SU-DHL-6 (cell line): ENCODE data around the gene APBB1.

Experiments
- H2AFZ ChIP-seq: fragments of 200-600 bp; sonication (generic); 2 replicates; pipeline ENCODE4 v1.6.1; 2014; ENCODE audit warnings: low read depth, mild to moderate bottlenecking, moderate library complexity, mixed read lengths, antibody characterized with exemption, low read length; ENCODE audit not compliant: severe bottlenecking
- H3F3A ChIP-seq: fragments of 200-600 bp; shearing (Covaris generic); 2 replicates; pipeline ENCODE4 v1.6.0; 2016; ENCODE audit warnings: antibody characterized with exemption, mild to moderate bottlenecking; ENCODE audit not compliant: insufficient read depth
- H3K27ac ChIP-seq: fragments of 200-600 bp; sonication (generic); 2 replicates; pipeline ENCODE4 v1.5.1; 2016; ENCODE audit warnings: low read depth, mild to moderate bottlenecking, low read length, moderate library complexity, mixed read lengths
- H3K27me3 ChIP-seq: fragments of 200-600 bp; sonication (generic), shearing (Covaris generic); 2 replicates; pipeline ENCODE4 v1.6.0; 2014; ENCODE audit warnings: mild to moderate bottlenecking, low read length
- H3K36me3 ChIP-seq: fragments of 200-600 bp; sonication (generic); 2 replicates; pipeline ENCODE4 v1.6.1; 2014; ENCODE audit warnings: mild to moderate bottlenecking, low read length, mixed read lengths
- H3K4me2 ChIP-seq: fragments of 300-600, 200-600 bp; shearing (Covaris generic), sonication (generic); 2 replicates; pipeline ENCODE4 v1.6.0; 2014; ENCODE audit warnings: low read length, low read depth, mild to moderate bottlenecking; ENCODE audit not compliant: poor library complexity, severe bottlenecking
- H3K4me3 ChIP-seq: fragments of 200-600 bp; sonication (generic); 2 replicates; pipeline ENCODE4 v1.5.1; 2014; ENCODE audit warnings: antibody characterized with exemption, low read length, mild to moderate bottlenecking, mixed read lengths; ENCODE audit not compliant: insufficient read depth, poor library complexity, severe bottlenecking
- H3K79me2 ChIP-seq: fragments of 200-600 bp; sonication (generic); 2 replicates; pipeline ENCODE4 v1.6.1; 2014; ENCODE audit warnings: mild to moderate bottlenecking, low read length, moderate library complexity; ENCODE audit not compliant: insufficient read depth
- H3K9ac ChIP-seq: fragments of 200-600 bp; sonication (generic); 2 replicates; pipeline ENCODE4 v1.7.0; 2014; ENCODE audit warnings: mild to moderate bottlenecking, low read length
- H3K9me2 ChIP-seq: fragments of 200-600 bp; sonication (generic); replicated peaks from 2 replicates; pipeline ENCODE4 v1.6.1; 2014; ENCODE audit warnings: low read length; ENCODE audit not compliant: insufficient read depth
- H3K9me3 ChIP-seq: fragments of 200-600 bp; sonication (generic); 2 replicates; pipeline ENCODE4 v1.6.1; 2014; ENCODE audit warnings: low read length, mixed read lengths; ENCODE audit not compliant: insufficient read depth
- H4K20me1 ChIP-seq: fragments of 200-600 bp; sonication (generic); 2 replicates; pipeline ENCODE4 v1.6.1; 2014; ENCODE audit warnings: low read depth, mild to moderate bottlenecking, antibody characterized with exemption, low read length, moderate library complexity, mixed read lengths
- EZH2phosphoT487 ChIP-seq: fragments of 200-600 bp; sonication (generic), shearing (Covaris generic); conservative IDR thresholded peaks from 2 replicates; pipeline ENCODE4 v1.6.1; 2018; ENCODE audit warnings: mild to moderate bottlenecking, antibody characterized with exemption, low read length, moderate library complexity, mixed read lengths
- TF ChIP-seq, protein P1 (sequence below): fragments of 200-600 bp; sonication (generic); IDR thresholded peaks from one replicate; pipeline ENCODE4 v1.5.1; 2017; ENCODE audit warnings: antibody characterized with exemption, mild to moderate bottlenecking, low read length, moderate library complexity; ENCODE audit not compliant: insufficient read depth, poor library complexity, severe bottlenecking

APBB1 gene

DNA sequence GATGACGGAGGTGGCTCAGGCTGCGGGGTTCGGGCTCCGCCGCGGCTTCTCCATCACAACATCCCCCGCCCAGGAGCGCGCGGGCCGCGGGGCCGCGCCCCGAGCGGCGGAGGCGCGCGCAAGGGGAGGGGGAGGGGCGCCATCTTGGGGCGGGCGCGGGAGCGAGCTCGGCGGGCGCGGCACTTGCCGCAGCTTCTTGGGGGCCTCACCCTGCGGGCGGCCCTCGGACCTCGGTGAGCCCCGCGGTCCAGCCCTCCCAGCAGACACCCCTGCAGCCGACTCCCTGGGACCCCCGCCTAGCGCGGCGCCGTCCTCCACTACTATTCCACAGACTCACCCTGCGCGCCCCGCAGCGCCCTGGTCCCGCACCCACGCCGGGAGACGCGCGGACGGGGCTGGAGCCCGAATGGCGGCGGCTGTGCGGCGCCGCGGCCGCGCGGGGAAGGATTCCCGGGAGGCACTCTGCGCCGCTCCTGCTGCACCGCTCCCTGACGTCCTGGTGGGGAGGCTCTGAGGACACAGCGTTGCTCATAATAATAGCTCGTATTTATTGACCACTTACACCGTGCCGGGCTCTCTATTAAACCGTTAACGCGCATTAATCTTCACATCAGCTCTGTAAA, at the start of gene APBB1:
Gene APBB1, minus strand, starts transcription at position 86 of the 623 bp plus-strand sequence. CDS start 7,747 bp downstream, outside the sequence.
- no peaks in the 10 kb centered on the region for H3K27me3 ChIP-seq
- no peak within 1 kb of the TSS for H3K27ac ChIP-seq
- no peaks in the 10 kb centered on the region for H3F3A ChIP-seq
- H3K9me3 ChIP-seq = no peaks in the 10 kb centered on the region
- no peaks in the 10 kb centered on the region for H3K36me3 ChIP-seq
- H4K20me1 ChIP-seq = no peaks in the 10 kb centered on the region
- H3K9ac ChIP-seq = peak within 1 kb of the TSS; percentile 57
- H3K4me3 ChIP-seq = peak within 1 kb of the TSS; percentile 60
- H2AFZ ChIP-seq = peak within 1 kb of the TSS; percentile 87
- H3K79me2 ChIP-seq = no peaks in the 10 kb centered on the region
- peak within 1 kb of the TSS; percentile 62 for H3K4me2 ChIP-seq
- no peaks in the 10 kb centered on the region for H3K9me2 ChIP-seq
- no peak for TF ChIP-seq EZH2phosphoT487
- TF ChIP-seq, protein P1, sequence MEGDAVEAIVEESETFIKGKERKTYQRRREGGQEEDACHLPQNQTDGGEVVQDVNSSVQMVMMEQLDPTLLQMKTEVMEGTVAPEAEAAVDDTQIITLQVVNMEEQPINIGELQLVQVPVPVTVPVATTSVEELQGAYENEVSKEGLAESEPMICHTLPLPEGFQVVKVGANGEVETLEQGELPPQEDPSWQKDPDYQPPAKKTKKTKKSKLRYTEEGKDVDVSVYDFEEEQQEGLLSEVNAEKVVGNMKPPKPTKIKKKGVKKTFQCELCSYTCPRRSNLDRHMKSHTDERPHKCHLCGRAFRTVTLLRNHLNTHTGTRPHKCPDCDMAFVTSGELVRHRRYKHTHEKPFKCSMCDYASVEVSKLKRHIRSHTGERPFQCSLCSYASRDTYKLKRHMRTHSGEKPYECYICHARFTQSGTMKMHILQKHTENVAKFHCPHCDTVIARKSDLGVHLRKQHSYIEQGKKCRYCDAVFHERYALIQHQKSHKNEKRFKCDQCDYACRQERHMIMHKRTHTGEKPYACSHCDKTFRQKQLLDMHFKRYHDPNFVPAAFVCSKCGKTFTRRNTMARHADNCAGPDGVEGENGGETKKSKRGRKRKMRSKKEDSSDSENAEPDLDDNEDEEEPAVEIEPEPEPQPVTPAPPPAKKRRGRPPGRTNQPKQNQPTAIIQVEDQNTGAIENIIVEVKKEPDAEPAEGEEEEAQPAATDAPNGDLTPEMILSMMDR = no peak

DNA sequence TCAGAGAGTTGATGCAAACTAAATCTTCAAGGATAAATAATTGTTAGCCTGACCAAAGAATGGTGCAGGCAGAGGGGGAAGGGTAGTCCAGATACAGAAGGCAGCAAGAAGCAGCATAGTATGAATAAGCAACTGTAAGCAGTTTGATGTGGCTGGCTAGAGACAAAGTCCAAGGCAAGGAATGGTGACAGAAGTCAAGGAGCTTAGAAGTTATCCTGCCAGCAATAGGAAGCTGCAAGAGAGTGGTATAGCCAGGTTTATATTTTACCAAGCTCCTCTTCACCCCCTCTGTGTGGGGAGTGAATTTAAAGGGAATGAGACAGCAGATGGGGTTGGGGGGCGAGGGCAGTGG, 40.2 kb upstream of the APBB1 start:
- Histone ChIP-seq H3K27ac (no peak overlapping the region), H3K4me2 (no peak overlapping the region), H4K20me1 (no peaks in the 10 kb centered on the region), H3K9ac (no peak overlapping the region), H3K27me3 (no peaks in the 10 kb centered on the region), H3K4me3 (no peak overlapping the region), H3F3A (no peaks in the 10 kb centered on the region), H3K36me3 (no peaks in the 10 kb centered on the region), H3K79me2 (no peaks in the 10 kb centered on the region), H3K9me2 (no peaks in the 10 kb centered on the region), H3K9me3 (no peaks in the 10 kb centered on the region), H2AFZ (no peak overlapping the region)
- TF ChIP-seq EZH2phosphoT487 = no peak
- TF ChIP-seq, protein P1 = no peak

DNA sequence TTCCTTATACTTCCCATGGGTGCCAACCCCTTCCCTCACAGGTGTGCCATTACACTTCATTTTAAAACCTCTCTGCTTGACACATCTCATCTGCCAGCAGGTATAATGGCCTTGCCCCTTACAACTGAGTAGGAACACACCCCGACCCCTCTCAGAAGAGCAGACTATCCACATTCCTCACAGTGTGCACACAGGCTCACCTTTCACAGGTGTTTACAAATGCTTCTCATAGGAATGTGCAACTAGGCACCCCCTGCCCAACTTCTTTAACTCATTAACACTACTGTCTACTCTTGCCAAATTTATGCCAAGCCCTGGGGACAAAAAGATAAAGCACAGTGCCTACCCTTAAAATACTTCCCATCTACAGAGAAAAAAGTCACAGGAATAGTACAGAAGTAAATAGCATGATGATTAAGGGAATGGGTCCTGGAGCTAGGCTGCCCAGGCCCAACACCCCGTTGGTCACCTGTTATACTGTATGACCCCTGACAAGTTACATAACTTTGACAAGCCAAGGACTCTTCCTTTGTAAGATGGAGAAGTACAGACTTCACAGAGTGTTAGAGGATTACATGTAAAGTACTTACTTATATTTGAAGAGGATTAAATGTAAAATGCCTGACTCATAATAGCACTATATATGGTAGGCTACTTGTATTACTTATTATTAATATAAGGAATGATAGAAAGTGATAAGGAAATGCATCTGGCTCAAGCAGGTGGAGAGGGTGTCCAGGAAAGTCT, 39.6 kb upstream of the APBB1 start:
- Histone ChIP-seq H3K27ac (no peak overlapping the region), H3K9me2 (no peaks in the 10 kb centered on the region)

More for the DNA sequence above, 39.6 kb upstream of the APBB1 start:
- Histone ChIP-seq H3K79me2 (no peaks in the 10 kb centered on the region), H4K20me1 (no peaks in the 10 kb centered on the region), H2AFZ (no peak overlapping the region), H3F3A (no peaks in the 10 kb centered on the region), H3K4me2 (no peak overlapping the region), H3K36me3 (no peaks in the 10 kb centered on the region), H3K9me3 (no peaks in the 10 kb centered on the region), H3K4me3 (no peak overlapping the region), H3K9ac (no peak overlapping the region), H3K27me3 (no peaks in the 10 kb centered on the region)
- TF ChIP-seq, protein P1 = no peak
- no peak for TF ChIP-seq EZH2phosphoT487
